Activated B cell treated with CpG ODN at 0.5 μM for 24 hours (primary cell): ENCODE measurements around the gene ENG. TPM values are rescaled to one million over a fixed set of nuclear protein-coding genes. Genes with fewer than 3 reads are reported as not detected.

Experiments
- ATAC-seq: fragments of 200-7000 bp; cut with Tn5 transposase; one replicate; pipeline ENCODE4 v1.10.0; 2021; ENCODE audit warnings: low read depth, mild to moderate bottlenecking, moderate library complexity
- CTCF ChIA-PET: fragments of 350-600 bp; sonication (Branson Sonifier 250); formaldehyde crosslinking; loops from one replicate; lab custom pipeline; 2021; ENCODE audit warnings: antibody characterized with exemption; lab: Charles Lee
- POLR2A ChIA-PET: fragments of 350-600 bp; sonication (Branson Sonifier 250); formaldehyde crosslinking; loops from one replicate; lab custom pipeline; 2021; ENCODE audit warnings: antibody characterized with exemption; lab: Charles Lee
- DNase-seq: peaks from one replicate; pipeline ENCODE4 v3.0.0; 2022
- H3K27ac Mint-ChIP-seq: one replicate; pipeline ENCODE4 v1.8.0; 2020; ENCODE audit warnings: mixed read lengths
- H3K27me3 Mint-ChIP-seq: one replicate; pipeline ENCODE4 v1.8.0; 2021; ENCODE audit warnings: mixed read lengths
- H3K36me3 Mint-ChIP-seq: one replicate; pipeline ENCODE4 v1.8.0; 2021; ENCODE audit warnings: low read depth, mixed read lengths
- H3K4me1 Mint-ChIP-seq: one replicate; pipeline ENCODE4 v1.8.0; 2021; ENCODE audit warnings: mixed read lengths
- H3K4me3 Mint-ChIP-seq: one replicate; pipeline ENCODE4 v1.8.0; 2020; ENCODE audit warnings: mild to moderate bottlenecking, mixed read lengths
- H3K9me3 Mint-ChIP-seq: one replicate; pipeline ENCODE4 v1.8.0; 2020; ENCODE audit warnings: mixed read lengths
- intact Hi-C: fragments of 100-400 bp; cut with micrococcal nuclease; formaldehyde crosslinking; loops from one replicate; pipeline ENCODE4 v1.15.1; 2024
- total RNA-seq: library from RNA; stranded (reverse); gene quantifications from 2 replicates; pipeline ENCODE4 v1.2.3, GENCODE V29; 2022
- TF ChIP-seq, protein P1 (sequence below): fragments of 200-600 bp; IDR thresholded peaks from one replicate; pipeline ENCODE4 v1.8.0; 2022; ENCODE audit warnings: antibody characterized with exemption, mild to moderate bottlenecking

Gene ENG
- total RNA-seq, 1 donor from 2014 or later, result 6.1 TPM

DNA sequence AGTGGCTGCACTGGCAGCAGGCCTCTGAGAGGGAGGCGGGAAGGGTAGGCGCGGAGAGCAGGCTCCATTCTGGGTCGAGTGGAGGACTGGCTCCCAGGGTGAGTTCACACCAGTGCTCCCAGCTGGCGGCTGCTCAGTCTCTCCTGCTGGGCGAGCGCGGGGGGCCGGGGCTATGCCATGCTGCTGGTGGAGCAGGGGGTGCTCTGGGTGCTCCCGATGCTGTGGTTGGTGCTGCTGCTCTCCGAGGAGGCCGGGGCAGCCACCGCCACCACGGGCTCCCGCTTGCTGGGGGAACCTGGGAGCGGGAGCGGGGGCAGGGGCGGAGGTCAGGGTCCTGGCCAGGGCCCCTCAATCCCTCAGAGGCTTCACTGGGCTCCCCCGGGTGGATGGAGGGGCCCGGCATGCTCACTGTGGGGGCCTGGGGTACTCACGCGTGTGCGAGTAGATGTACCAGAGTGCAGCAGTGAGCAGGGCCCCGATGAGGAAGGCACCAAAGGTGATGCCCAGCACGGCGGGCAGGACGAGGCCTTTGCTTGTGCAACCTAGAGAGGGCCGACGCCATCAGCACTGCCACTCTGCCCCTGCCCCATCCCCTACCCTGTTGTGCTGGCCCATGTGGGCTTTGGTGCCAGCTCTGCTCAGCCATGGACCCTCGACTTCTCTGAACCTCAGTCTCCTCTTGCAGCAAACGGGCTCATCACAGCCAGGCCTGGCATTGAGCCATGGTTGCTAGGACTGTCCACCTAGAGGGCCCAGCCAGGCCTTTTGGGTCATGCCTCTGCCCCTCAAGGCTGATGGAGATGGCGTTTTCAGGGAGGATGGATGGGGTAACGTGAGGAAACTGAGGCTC is 38.7 kb downstream of the ENG start:
- TF ChIP-seq, protein P1, sequence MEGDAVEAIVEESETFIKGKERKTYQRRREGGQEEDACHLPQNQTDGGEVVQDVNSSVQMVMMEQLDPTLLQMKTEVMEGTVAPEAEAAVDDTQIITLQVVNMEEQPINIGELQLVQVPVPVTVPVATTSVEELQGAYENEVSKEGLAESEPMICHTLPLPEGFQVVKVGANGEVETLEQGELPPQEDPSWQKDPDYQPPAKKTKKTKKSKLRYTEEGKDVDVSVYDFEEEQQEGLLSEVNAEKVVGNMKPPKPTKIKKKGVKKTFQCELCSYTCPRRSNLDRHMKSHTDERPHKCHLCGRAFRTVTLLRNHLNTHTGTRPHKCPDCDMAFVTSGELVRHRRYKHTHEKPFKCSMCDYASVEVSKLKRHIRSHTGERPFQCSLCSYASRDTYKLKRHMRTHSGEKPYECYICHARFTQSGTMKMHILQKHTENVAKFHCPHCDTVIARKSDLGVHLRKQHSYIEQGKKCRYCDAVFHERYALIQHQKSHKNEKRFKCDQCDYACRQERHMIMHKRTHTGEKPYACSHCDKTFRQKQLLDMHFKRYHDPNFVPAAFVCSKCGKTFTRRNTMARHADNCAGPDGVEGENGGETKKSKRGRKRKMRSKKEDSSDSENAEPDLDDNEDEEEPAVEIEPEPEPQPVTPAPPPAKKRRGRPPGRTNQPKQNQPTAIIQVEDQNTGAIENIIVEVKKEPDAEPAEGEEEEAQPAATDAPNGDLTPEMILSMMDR, result no peak
- Mint-ChIP-seq H3K4me3 (no peak overlapping the region), H3K36me3 (peaks cover 61% of the 10 kb centered on the region), H3K27me3 (no peaks in the 10 kb centered on the region), H3K27ac (no peak overlapping the region), H3K9me3 (no peaks in the 10 kb centered on the region), H3K4me1 (no peaks in the 10 kb centered on the region)
- CTCF ChIA-PET, result no interaction called here
- ATAC-seq, result no peak
- POLR2A ChIA-PET, result no interaction called here
- DNase-seq, result no peak
- intact Hi-C loops, result no loop called here

DNA sequence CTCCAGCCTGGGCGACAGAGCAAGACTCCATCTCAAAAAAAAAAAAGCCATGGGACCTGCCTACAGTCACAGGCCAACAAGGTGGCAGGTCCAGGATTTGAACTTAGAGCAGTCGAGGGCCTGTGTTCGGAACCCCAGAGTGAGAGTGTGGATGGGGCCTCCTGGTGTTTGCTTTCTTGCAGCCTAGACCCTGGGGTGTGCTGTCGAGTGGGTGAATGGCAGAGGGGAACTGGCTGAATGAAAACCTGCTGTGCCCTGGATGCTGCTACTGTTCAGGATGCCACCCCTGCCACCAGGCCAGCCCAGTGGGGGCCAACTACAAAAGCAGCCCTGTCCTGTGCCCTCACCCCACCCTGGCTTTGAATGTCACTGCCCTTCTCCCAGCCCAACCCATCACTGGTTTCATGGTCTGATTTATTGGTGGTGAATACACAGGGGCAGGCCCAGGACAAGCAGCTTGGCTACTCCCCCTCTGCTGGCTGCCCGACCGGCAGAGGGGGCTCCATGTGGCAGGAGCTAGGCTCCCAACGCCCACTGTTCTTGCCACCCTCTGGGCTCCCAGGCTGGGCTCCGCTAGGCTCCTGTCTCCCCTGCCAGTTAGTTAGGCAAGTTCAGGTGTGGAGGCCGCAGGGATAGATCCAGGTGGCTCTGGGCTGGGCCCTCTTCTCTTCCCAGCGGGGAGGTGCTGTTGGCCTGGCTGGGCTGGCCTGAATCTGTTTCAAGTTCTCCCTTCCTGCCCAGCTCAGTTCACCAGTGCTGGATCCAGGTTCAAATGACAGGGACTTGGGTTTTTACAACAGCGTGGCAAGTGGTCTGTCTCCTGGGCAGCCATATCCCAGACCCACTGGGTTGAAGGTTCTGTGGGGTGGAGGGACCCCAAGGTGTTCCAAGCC is 39.6 kb downstream of the ENG start:
- H3K9me3 Mint-ChIP-seq, result no peaks in the 10 kb centered on the region
- CTCF ChIA-PET, result no interaction called here
- no peak overlapping the region for H3K4me3 Mint-ChIP-seq
- POLR2A ChIA-PET, result interaction anchor here (1.1 kb wide), 1 partner anchor 11 kb away, joined by 3 read pairs; no protein-coding TSS in a partner anchor
- no peaks in the 10 kb centered on the region for H3K27me3 Mint-ChIP-seq
- DNase-seq, result no peak
- ATAC-seq, result no peak
- peaks cover 66% of the 10 kb centered on the region for H3K36me3 Mint-ChIP-seq
- TF ChIP-seq, protein P1, result no peak
- intact Hi-C loops, result no loop called here
- no peak overlapping the region for H3K27ac Mint-ChIP-seq
- no peaks in the 10 kb centered on the region for H3K4me1 Mint-ChIP-seq

DNA sequence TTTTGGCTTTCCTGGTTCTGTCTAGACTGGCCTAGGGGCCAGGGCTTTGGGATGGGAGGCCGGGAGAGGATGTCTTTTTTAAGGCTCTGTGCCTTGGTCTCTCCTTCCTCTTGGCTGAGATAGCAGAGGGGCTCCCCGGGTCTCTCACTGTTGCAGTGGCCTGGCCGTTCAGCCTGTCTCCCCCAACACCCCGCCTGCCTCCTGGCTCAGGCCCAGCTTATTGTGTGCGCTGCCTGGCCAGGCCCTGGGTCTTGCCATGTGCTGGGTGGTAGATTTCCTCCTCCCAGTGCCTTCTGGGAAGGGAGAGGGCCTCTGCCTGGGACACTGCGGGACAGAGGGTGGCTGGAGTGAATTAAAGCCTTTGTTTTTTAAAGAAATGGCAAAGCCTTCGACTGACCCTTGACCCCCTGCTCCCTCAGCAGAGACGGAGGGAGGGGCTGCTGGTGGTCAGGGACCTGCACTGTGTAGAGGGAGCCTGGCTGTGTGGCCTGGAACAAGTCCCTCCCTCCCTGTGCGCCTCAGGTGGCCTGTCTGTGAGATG is 40.7 kb downstream of the ENG start:
- ChIA-PET POLR2A (interaction anchor here (1.1 kb wide), 1 partner anchor 10 kb away, joined by 3 read pairs; no protein-coding TSS in a partner anchor), CTCF (no interaction called here)
- no peaks in the 10 kb centered on the region for H3K9me3 Mint-ChIP-seq
- H3K4me3 Mint-ChIP-seq, result no peak overlapping the region
- TF ChIP-seq, protein P1, result no peak
- DNase-seq (no peak), ATAC-seq (no peak)
- H3K27me3 Mint-ChIP-seq, result no peaks in the 10 kb centered on the region
- no peaks in the 10 kb centered on the region for H3K4me1 Mint-ChIP-seq
- H3K36me3 Mint-ChIP-seq, result peaks cover 73% of the 10 kb centered on the region
- intact Hi-C loops, result no loop called here
- no peak overlapping the region for H3K27ac Mint-ChIP-seq

DNA sequence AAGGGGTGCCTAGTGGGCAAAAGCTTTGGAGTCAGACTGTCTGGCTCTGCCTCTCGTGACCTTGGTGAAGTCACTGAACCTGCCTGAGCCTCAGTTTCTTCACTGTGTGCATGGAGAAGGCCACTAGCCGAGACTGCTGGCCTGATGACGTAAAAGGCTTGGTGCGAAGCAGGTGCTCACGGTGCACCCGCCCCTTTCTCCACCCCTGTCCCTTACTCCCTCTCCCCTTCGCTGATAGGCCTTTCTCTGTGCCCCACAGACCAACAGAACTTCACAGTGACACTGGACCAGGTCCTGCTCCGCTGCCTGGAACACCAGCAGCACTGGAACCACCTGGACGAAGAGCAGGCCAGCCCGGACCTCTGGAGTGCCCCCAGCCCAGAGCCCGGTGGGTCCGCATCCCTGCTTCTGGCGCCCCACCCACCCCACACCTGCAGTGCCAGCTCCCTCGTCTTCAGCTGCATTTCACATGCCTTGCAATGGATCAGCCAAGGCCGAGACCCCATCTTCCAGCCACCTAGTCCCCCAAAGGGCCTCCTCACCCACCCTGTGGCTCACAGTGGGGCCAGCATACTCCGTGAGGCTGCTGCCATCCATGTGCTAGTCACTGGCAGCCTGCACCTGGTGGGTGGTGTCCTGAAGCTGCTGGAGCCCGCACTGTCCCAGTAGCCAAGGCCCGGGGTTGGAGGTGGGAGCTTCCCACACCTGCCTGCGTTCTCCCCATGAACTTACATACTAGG is 41.4 kb downstream of the ENG start:
- H3K4me1 Mint-ChIP-seq, result no peaks in the 10 kb centered on the region
- TF ChIP-seq, protein P1, result no peak
- H3K4me3 Mint-ChIP-seq, result no peak overlapping the region
- DNase-seq (no peak), ATAC-seq (no peak)
- no peaks in the 10 kb centered on the region for H3K27me3 Mint-ChIP-seq
- H3K9me3 Mint-ChIP-seq, result no peaks in the 10 kb centered on the region
- H3K27ac Mint-ChIP-seq, result no peak overlapping the region
- CTCF ChIA-PET, result no interaction called here
- POLR2A ChIA-PET, result no interaction called here
- intact Hi-C loops, result no loop called here
- H3K36me3 Mint-ChIP-seq, result peaks cover 71% of the 10 kb centered on the region
